ENCODE data around the gene SLC49A3.

DNA sequence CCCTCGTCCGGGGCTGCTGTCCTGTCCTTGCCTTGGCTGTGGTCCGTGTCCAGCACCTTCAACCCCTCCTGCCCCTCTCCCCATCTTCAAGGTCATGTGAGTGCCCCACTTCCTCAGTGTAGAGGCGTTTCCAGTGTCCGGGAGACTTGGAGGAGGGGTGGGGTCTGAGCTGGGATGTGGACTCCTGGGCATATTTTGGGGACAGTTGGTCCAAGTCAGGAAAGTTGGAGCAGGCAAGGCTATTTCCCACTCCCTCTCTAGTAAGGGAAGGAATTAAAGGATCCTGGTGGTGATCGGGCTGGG lies 19.6 kb upstream of the SLC49A3 start:
- TF ChIP-seq, protein P1, sequence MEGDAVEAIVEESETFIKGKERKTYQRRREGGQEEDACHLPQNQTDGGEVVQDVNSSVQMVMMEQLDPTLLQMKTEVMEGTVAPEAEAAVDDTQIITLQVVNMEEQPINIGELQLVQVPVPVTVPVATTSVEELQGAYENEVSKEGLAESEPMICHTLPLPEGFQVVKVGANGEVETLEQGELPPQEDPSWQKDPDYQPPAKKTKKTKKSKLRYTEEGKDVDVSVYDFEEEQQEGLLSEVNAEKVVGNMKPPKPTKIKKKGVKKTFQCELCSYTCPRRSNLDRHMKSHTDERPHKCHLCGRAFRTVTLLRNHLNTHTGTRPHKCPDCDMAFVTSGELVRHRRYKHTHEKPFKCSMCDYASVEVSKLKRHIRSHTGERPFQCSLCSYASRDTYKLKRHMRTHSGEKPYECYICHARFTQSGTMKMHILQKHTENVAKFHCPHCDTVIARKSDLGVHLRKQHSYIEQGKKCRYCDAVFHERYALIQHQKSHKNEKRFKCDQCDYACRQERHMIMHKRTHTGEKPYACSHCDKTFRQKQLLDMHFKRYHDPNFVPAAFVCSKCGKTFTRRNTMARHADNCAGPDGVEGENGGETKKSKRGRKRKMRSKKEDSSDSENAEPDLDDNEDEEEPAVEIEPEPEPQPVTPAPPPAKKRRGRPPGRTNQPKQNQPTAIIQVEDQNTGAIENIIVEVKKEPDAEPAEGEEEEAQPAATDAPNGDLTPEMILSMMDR (conservative IDR thresholded peaks at IDR 0.05; ENCODE audit: low read depth, low read length): no peak
- no peak for TF ChIP-seq EZH2 (IDR thresholded peaks at IDR 0.05; ENCODE audit: low read length, unreplicated experiment)
